ENCODE measurements around the gene MS4A7. TPM values are rescaled to one million over a fixed set of nuclear protein-coding genes. Genes with fewer than 3 reads are reported as not detected.

The MS4A7 gene
- total and polyA plus RNA-seq, 8 donors = 0.58 to 43.3 (median 13.3) TPM; not detected in 1

DNA sequence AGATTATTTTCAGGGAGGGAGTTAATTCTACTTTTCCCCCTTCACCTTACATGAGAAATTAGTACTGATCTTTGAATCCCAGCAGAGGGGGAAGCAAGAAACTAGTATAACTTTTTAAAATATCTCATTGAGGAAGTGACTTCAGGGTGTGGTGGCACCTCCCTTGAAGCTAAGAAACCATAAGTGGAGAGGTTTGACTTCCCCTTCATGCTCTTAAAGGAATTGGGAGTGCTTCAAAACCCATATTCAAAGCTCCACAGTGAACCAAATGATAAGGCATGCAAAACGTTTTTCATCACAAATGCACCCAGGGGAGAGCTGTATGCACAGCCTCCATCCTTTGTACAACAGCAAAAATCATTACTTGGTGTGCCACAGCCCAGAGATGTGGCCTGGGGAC lies 18.5 kb downstream of the MS4A7 start:
- H3K4me1 ChIP-seq = no peaks in the 10 kb centered on the region
- no peaks in the 10 kb centered on the region for H3K36me3 ChIP-seq
- DNase-seq = peak in 1 of 2 donors; percentile 7
- H3K4me3 ChIP-seq = no peak overlapping the region
- H3K27me3 ChIP-seq = no peaks in the 10 kb centered on the region
- TF ChIP-seq POLR2A (IDR thresholded peaks at IDR 0.05) = no peak
- TF ChIP-seq POLR2AphosphoS5 (IDR thresholded peaks at IDR 0.05) = no peak
- TF ChIP-seq EP300 (IDR thresholded peaks at IDR 0.05) = no peak
- TF ChIP-seq, protein P1, sequence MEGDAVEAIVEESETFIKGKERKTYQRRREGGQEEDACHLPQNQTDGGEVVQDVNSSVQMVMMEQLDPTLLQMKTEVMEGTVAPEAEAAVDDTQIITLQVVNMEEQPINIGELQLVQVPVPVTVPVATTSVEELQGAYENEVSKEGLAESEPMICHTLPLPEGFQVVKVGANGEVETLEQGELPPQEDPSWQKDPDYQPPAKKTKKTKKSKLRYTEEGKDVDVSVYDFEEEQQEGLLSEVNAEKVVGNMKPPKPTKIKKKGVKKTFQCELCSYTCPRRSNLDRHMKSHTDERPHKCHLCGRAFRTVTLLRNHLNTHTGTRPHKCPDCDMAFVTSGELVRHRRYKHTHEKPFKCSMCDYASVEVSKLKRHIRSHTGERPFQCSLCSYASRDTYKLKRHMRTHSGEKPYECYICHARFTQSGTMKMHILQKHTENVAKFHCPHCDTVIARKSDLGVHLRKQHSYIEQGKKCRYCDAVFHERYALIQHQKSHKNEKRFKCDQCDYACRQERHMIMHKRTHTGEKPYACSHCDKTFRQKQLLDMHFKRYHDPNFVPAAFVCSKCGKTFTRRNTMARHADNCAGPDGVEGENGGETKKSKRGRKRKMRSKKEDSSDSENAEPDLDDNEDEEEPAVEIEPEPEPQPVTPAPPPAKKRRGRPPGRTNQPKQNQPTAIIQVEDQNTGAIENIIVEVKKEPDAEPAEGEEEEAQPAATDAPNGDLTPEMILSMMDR (IDR thresholded peaks at IDR 0.05) = no peak
- intact Hi-C loops (cut with DNase I; ENCODE audit: low total_unique reads) = no loop called here
- H3K9me3 ChIP-seq = no peaks in the 10 kb centered on the region
- H3K27ac ChIP-seq = no peak overlapping the region
- WGBS, 5 donors = 0 to 8% (median 6%) methylated on average over 1 of the region's 1 CpG

DNA sequence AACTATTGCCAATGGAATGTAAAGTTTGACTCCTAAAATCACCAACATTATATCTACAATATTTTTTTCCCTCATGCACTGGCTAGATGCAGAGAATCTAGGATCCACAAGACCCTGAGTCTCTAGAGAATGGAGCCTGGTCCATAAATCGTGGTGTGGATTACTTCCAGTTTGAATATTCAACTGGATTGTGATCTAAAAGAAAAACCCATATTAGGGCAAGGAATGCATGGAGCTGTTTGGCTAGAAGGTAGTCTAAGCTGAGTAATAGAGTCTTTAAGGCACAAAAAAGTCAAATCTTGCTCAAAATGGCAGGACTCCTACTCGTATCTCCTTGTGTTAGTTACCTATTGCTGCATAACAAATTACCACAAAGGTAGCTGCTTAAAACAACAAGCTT lies 41.7 kb downstream of the MS4A7 start:
- intact Hi-C loops (cut with DNase I; ENCODE audit: low total_unique reads) = no loop called here

DNA sequence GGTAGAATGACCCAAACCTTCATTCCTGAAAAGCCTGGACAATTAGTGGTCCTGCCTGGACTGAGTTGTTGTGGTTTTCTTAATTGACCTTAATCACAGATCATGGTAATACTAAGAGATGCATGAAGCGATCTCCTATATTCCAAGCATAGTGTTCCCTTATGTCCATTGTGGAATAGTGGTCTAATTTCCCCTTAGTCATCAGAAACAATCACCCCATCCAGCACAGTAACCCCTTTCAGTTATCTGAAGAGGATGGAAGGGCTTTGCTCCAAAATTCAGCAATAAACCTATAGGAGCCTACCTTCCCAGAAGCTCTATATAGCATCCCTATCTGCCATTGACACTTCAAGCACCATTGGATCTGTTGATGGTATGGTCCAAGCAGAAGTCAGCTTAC lies 44.3 kb downstream of the MS4A7 start:
- Histone ChIP-seq H3K9me3 (peaks cover 0 to 12% (median 8%) of the 10 kb centered on the region in 4 donors), H3K4me1 (no peaks in the 10 kb centered on the region), H3K36me3 (no peaks in the 10 kb centered on the region), H3K27me3 (no peaks in the 10 kb centered on the region), H3K27ac (no peak overlapping the region), H3K4me3 (no peak overlapping the region)
- no peak for DNase-seq
- intact Hi-C loops (cut with DNase I; ENCODE audit: low total_unique reads) = no loop called here
- WGBS, 5 donors = 48 to 93% (median 78%) methylated on average over 1 of the region's 1 CpG
- TF ChIP-seq POLR2A (IDR thresholded peaks at IDR 0.05) = no peak
- no peak for TF ChIP-seq POLR2AphosphoS5 (IDR thresholded peaks at IDR 0.05)
- TF ChIP-seq, protein P1 (IDR thresholded peaks at IDR 0.05) = no peak
- no peak for TF ChIP-seq EP300 (IDR thresholded peaks at IDR 0.05)

More for the DNA sequence above, 41.7 kb downstream of the MS4A7 start:
- TF ChIP-seq POLR2A (IDR thresholded peaks at IDR 0.05) (no peak), EP300 (IDR thresholded peaks at IDR 0.05) (no peak), POLR2AphosphoS5 (IDR thresholded peaks at IDR 0.05) (no peak)
- TF ChIP-seq, protein P1 (IDR thresholded peaks at IDR 0.05) = no peak
- Histone ChIP-seq H3K27ac (no peak overlapping the region), H3K9me3 (peaks cover 0 to 12% (median 8%) of the 10 kb centered on the region in 4 donors), H3K4me3 (no peak overlapping the region), H3K4me1 (no peaks in the 10 kb centered on the region), H3K36me3 (no peaks in the 10 kb centered on the region), H3K27me3 (no peaks in the 10 kb centered on the region)
- DNase-seq = no peak
- 17 to 34% (median 25%) methylated on average over 2 of the region's 2 CpGs for WGBS, 5 donors

DNA sequence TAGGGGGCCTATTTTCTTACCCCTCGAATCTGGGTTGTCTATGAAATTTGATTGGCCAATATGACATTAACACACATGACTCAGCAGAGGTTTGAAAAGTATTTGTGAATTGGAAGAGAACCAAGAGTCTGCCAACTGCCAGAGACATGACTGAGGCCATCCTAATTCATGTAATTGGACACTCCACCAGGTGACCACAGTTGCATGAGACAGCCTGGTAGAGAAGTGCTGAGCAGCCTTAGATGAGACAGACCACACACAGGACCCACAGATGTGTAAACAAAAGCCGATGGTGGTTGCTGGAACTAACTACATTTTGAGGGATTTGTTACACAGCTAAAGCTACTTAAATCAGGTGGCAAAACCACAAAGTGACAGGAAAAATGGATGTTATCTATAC lies 50.2 kb downstream of the MS4A7 start:
- Histone ChIP-seq H3K4me1 (no peaks in the 10 kb centered on the region), H3K4me3 (no peak overlapping the region), H3K36me3 (no peaks in the 10 kb centered on the region), H3K9me3 (no peaks in the 10 kb centered on the region), H3K27ac (no peak overlapping the region), H3K27me3 (no peaks in the 10 kb centered on the region)
- no peak for TF ChIP-seq EP300 (IDR thresholded peaks at IDR 0.05)
- TF ChIP-seq POLR2AphosphoS5 (IDR thresholded peaks at IDR 0.05) = no peak
- TF ChIP-seq, protein P1 (IDR thresholded peaks at IDR 0.05) = no peak
- TF ChIP-seq POLR2A (IDR thresholded peaks at IDR 0.05) = no peak
- 38 to 63% (median 46%) methylated on average over 2 of the region's 2 CpGs for WGBS, 5 donors
- intact Hi-C loops (cut with DNase I; ENCODE audit: low total_unique reads) = no loop called here
- no peak for DNase-seq

Measured in stomach (tissue), 9 donors.